ENCODE data around the gene INTS4. TPM values are rescaled to one million over a fixed set of nuclear protein-coding genes. Genes with fewer than 3 reads are reported as not detected.
"Not testable (repeated sequence)": the region's sequence is repeated elsewhere in the genome, so short reads cannot be mapped to it uniquely, and the experiment has no call there.

Gene INTS4
- total RNA-seq (10 to 100 TPM; 48.9 to 53.4 TPM), total RNA-seq (60.5 to 81.8 reads per million in 2 donors)

- Mint-ChIP-seq H3K27ac (peak within 1 kb of the TSS; percentile 91), H3K4me3 (peak within 1 kb of the TSS; percentile 89), H3K27me3 (no peaks in the 10 kb centered on the region), H3K4me1 (peaks cover 21% of the 10 kb centered on the region), H3K36me3 (ENCODE audit: low read depth) (no peaks in the 10 kb centered on the region)
- peak; percentile 92 to 97 (median 94) for DNase-seq
- H3K9me3 ChIP-seq (ENCODE audit: control insufficient read depth, low read length, poor library complexity, severe bottlenecking): no peaks in the 10 kb centered on the region
- ATAC-seq: peak; percentile 96
Measured at GRCh38 chr11:77994434-77995362, at the start of gene INTS4. TSS of gene INTS4 (minus strand) at chr11:77994668. CDS start at chr11:77994643, 25 bp downstream.

- ATAC-seq: no peak
- H3K27ac Mint-ChIP-seq: no peak overlapping the region
- H3K4me3 Mint-ChIP-seq: no peak overlapping the region
- no peaks in the 10 kb centered on the region for H3K36me3 Mint-ChIP-seq (ENCODE audit: low read depth)
- no peak for DNase-seq
- no peaks in the 10 kb centered on the region for H3K9me3 ChIP-seq (ENCODE audit: control insufficient read depth, low read length, poor library complexity, severe bottlenecking)
- H3K4me1 Mint-ChIP-seq: peaks cover 20% of the 10 kb centered on the region
- peaks cover 10% of the 10 kb centered on the region for H3K27me3 Mint-ChIP-seq
Measured at GRCh38 chr11:78041843-78042440, 47.5 kb upstream of the INTS4 start.

GRCh38 chr11:78041380-78041719, 46.9 kb upstream of the INTS4 start:
- not testable (repeated sequence) for ATAC-seq; DNase-seq; H3K27ac Mint-ChIP-seq; H3K9me3 ChIP-seq (ENCODE audit: control insufficient read depth, low read length, poor library complexity, severe bottlenecking); H3K36me3 Mint-ChIP-seq (ENCODE audit: low read depth); H3K4me3 Mint-ChIP-seq
- Mint-ChIP-seq H3K4me1 (peaks cover 20% of the 10 kb centered on the region), H3K27me3 (peaks cover 10% of the 10 kb centered on the region)

- Mint-ChIP-seq H3K27me3 (peaks cover 10% of the 10 kb centered on the region), H3K27ac (peak overlapping the region; percentile 72), H3K36me3 (ENCODE audit: low read depth) (no peaks in the 10 kb centered on the region), H3K4me1 (peaks cover 16% of the 10 kb centered on the region), H3K4me3 (no peak overlapping the region)
- no peak for ATAC-seq
- no peaks in the 10 kb centered on the region for H3K9me3 ChIP-seq (ENCODE audit: control insufficient read depth, low read length, poor library complexity, severe bottlenecking)
- no peak for DNase-seq
Measured at GRCh38 chr11:78040691-78041379, 46.4 kb upstream of the INTS4 start.

- peaks cover 13% of the 10 kb centered on the region for H3K4me1 Mint-ChIP-seq
- H3K4me3 Mint-ChIP-seq: peak overlapping the region; percentile 4
- H3K36me3 Mint-ChIP-seq (ENCODE audit: low read depth): no peaks in the 10 kb centered on the region
- no peak for ATAC-seq
- peaks cover 11% of the 10 kb centered on the region for H3K27me3 Mint-ChIP-seq
- DNase-seq: no peak
- H3K9me3 ChIP-seq (ENCODE audit: control insufficient read depth, low read length, poor library complexity, severe bottlenecking): no peaks in the 10 kb centered on the region
- peak overlapping the region; percentile 72 for H3K27ac Mint-ChIP-seq
Measured at GRCh38 chr11:78039919-78040671, 45.6 kb upstream of the INTS4 start.

GRCh38 chr11:78039391-78039918, 45.0 kb upstream of the INTS4 start:
- Mint-ChIP-seq H3K36me3 (ENCODE audit: low read depth) (peaks cover under 1% of the 10 kb centered on the region), H3K27ac (peak overlapping the region; percentile 72), H3K27me3 (peaks cover 17% of the 10 kb centered on the region), H3K4me1 (peaks cover 12% of the 10 kb centered on the region), H3K4me3 (peak overlapping the region; percentile 4)
- H3K9me3 ChIP-seq (ENCODE audit: control insufficient read depth, low read length, poor library complexity, severe bottlenecking): no peaks in the 10 kb centered on the region
- no peak for DNase-seq
- ATAC-seq: no peak

- no peaks in the 10 kb centered on the region for H3K9me3 ChIP-seq (ENCODE audit: control insufficient read depth, low read length, poor library complexity, severe bottlenecking)
- peaks cover 17% of the 10 kb centered on the region for H3K27me3 Mint-ChIP-seq
- peaks cover 11% of the 10 kb centered on the region for H3K4me1 Mint-ChIP-seq
- ATAC-seq (no peak), DNase-seq (no peak)
- no peak overlapping the region for H3K4me3 Mint-ChIP-seq
- peak overlapping the region; percentile 72 for H3K27ac Mint-ChIP-seq
- H3K36me3 Mint-ChIP-seq (ENCODE audit: low read depth): peaks cover 2% of the 10 kb centered on the region
Measured at GRCh38 chr11:78038697-78039313, 44.3 kb upstream of the INTS4 start.

- Mint-ChIP-seq H3K27ac (peak overlapping the region; percentile 72), H3K4me1 (peaks cover 11% of the 10 kb centered on the region), H3K27me3 (peaks cover 19% of the 10 kb centered on the region), H3K4me3 (no peak overlapping the region), H3K36me3 (ENCODE audit: low read depth) (peaks cover 2% of the 10 kb centered on the region)
- ATAC-seq (no peak), DNase-seq (no peak)
- no peaks in the 10 kb centered on the region for H3K9me3 ChIP-seq (ENCODE audit: control insufficient read depth, low read length, poor library complexity, severe bottlenecking)
Measured at GRCh38 chr11:78037825-78038620, 43.6 kb upstream of the INTS4 start.

GRCh38 chr11:78037056-78037455, 42.6 kb upstream of the INTS4 start:
- DNase-seq (no peak), ATAC-seq (no peak)
- peaks cover 2% of the 10 kb centered on the region for H3K36me3 Mint-ChIP-seq (ENCODE audit: low read depth)
- H3K4me3 Mint-ChIP-seq: no peak overlapping the region
- no peak overlapping the region for H3K27ac Mint-ChIP-seq
- peaks cover 21% of the 10 kb centered on the region for H3K27me3 Mint-ChIP-seq
- peaks cover 11% of the 10 kb centered on the region for H3K4me1 Mint-ChIP-seq
- H3K9me3 ChIP-seq (ENCODE audit: control insufficient read depth, low read length, poor library complexity, severe bottlenecking): no peaks in the 10 kb centered on the region

- Mint-ChIP-seq H3K4me1 (peaks cover 10% of the 10 kb centered on the region), H3K27me3 (peaks cover 16% of the 10 kb centered on the region), H3K27ac (no peak overlapping the region), H3K4me3 (no peak overlapping the region), H3K36me3 (ENCODE audit: low read depth) (peaks cover 2% of the 10 kb centered on the region)
- no peak for DNase-seq
- no peaks in the 10 kb centered on the region for H3K9me3 ChIP-seq (ENCODE audit: control insufficient read depth, low read length, poor library complexity, severe bottlenecking)
- ATAC-seq: no peak
Measured at GRCh38 chr11:78036313-78036712, 41.8 kb upstream of the INTS4 start.

- DNase-seq: no peak
- peaks cover 1% of the 10 kb centered on the region for H3K4me1 Mint-ChIP-seq
- ATAC-seq: no peak
- no peaks in the 10 kb centered on the region for H3K9me3 ChIP-seq (ENCODE audit: control insufficient read depth, low read length, poor library complexity, severe bottlenecking)
- peaks cover 16% of the 10 kb centered on the region for H3K27me3 Mint-ChIP-seq
- H3K36me3 Mint-ChIP-seq (ENCODE audit: low read depth): peaks cover 2% of the 10 kb centered on the region
- no peak overlapping the region for H3K4me3 Mint-ChIP-seq
- no peak overlapping the region for H3K27ac Mint-ChIP-seq
Measured at GRCh38 chr11:78034623-78035022, 40.2 kb upstream of the INTS4 start.

- no peaks in the 10 kb centered on the region for H3K9me3 ChIP-seq (ENCODE audit: control insufficient read depth, low read length, poor library complexity, severe bottlenecking)
- DNase-seq: no peak
- H3K4me3 Mint-ChIP-seq: no peak overlapping the region
- H3K27me3 Mint-ChIP-seq: peaks cover 16% of the 10 kb centered on the region
- H3K27ac Mint-ChIP-seq: no peak overlapping the region
- H3K36me3 Mint-ChIP-seq (ENCODE audit: low read depth): peaks cover 2% of the 10 kb centered on the region
- H3K4me1 Mint-ChIP-seq: no peaks in the 10 kb centered on the region
- ATAC-seq: no peak
Measured at GRCh38 chr11:78033040-78033439, 38.6 kb upstream of the INTS4 start.

Data from T-helper 17 cell (primary cell).